HCT116 (cell line): ENCODE results near the gene TARM1. TPM values are rescaled to one million over a fixed set of nuclear protein-coding genes. Genes with fewer than 3 reads are reported as not detected.

Experiments used
- ATAC-seq: fragments of 200-7000 bp; cut with Tn5 transposase; 2 replicates; pipeline ENCODE4 v1.9.1; 2020; ENCODE audit warnings: mild to moderate bottlenecking, moderate library complexity
- BruUV-seq: library from RNA; stranded (reverse); fragments of 400-500 nt; replicated peaks from 2 replicates; lab custom pipeline; 2021; lab: Mats Ljungman, UMichigan
- CTCF ChIA-PET: fragments of 300-600 bp; sonication (Branson Sonifier 250); formaldehyde crosslinking; loops from one replicate; lab custom pipeline; 2021; ENCODE audit warnings: antibody characterized with exemption; lab: Charles Lee
- POLR2A ChIA-PET: fragments of 300-600, 350-600 bp; sonication (Branson Sonifier 250); formaldehyde crosslinking; loops from one replicate; lab custom pipeline; 2021; ENCODE audit warnings: antibody characterized with exemption; lab: Charles Lee
- RAD21 ChIA-PET, 2 experiments: fragments of 300-600 bp; sonication (Branson Sonifier 250); formaldehyde crosslinking; loops; one replicate each; lab custom pipeline; 2023; ENCODE audit warnings: low total read pairs in 2 of 2; ENCODE audit not compliant: uncharacterized antibody in 2 of 2, unreplicated experiment in 2 of 2, low non-redundant PET in 1 of 2; lab: Charles Lee
- DNase-seq: peaks from one replicate; pipeline ENCODE4 v3.0.0-alpha.2; 2010; ENCODE audit warnings: low read depth, low spot score
- H2AFZ ChIP-seq: fragments of 200-600 bp; shearing (Covaris generic), sonication (generic); 2 replicates; pipeline ENCODE4 v1.6.1; 2017; ENCODE audit warnings: low read depth, mixed run types, mixed read lengths, antibody characterized with exemption, low read length; ENCODE audit not compliant: poor library complexity, severe bottlenecking
- H3K27ac ChIP-seq: 2 replicates; pipeline ENCODE4 v1.5.1; 2012; ENCODE audit warnings: low read depth, low read length
- H3K27me3 ChIP-seq: fragments of 200-600 bp; sonication (generic); 2 replicates; pipeline ENCODE4 v1.6.1; 2016; ENCODE audit warnings: mixed run types, low read length, mixed read lengths; ENCODE audit not compliant: insufficient read depth
- H3K36me3 ChIP-seq, 2 experiments: fragments of 200-500 bp in 1 of 2; fragments of 200-600 bp in 1 of 2; sonication (Bioruptor generic) in 1 of 2; sonication (generic) in 1 of 2; 2 replicates each; pipeline versions ENCODE4 v1.5.1 to v1.6.1; 2014 to 2016; ENCODE audit warnings: low read length in 2 of 2, inconsistent platforms in 1 of 2, mixed read lengths in 1 of 2, mixed run types in 1 of 2; ENCODE audit not compliant: insufficient read depth in 2 of 2, control insufficient read depth in 1 of 2
- H3K4me1 ChIP-seq, 2 experiments: fragments of 200-600 bp in 1 of 2; sonication (generic) in 1 of 2; 2 replicates each; pipeline versions ENCODE4 v1.5.1 to v1.6.1; 2012 to 2017; ENCODE audit warnings: low read length in 2 of 2, inconsistent platforms in 1 of 2, mild to moderate bottlenecking in 1 of 2, mixed read lengths in 1 of 2, mixed run types in 1 of 2, moderate library complexity in 1 of 2; ENCODE audit not compliant: insufficient read depth in 2 of 2, control insufficient read depth in 1 of 2
- H3K4me2 ChIP-seq: fragments of 200-600 bp; sonication (generic); 2 replicates; pipeline ENCODE4 v1.6.1; 2017; ENCODE audit warnings: mixed run types, low read length, mixed read lengths
- H3K4me3 ChIP-seq, 2 experiments: fragments of 200-600 bp in 1 of 2; sonication (generic) in 1 of 2; replicated peaks in 1 of 2; 2 replicates each; pipeline ENCODE4 v1.5.1; 2011 to 2016; ENCODE audit warnings: low read length in 2 of 2, control low read depth in 1 of 2, low read depth in 1 of 2, mild to moderate bottlenecking in 1 of 2, mixed read lengths in 1 of 2, mixed run types in 1 of 2
- H3K79me2 ChIP-seq: fragments of 200-600 bp; sonication (generic); 2 replicates; pipeline ENCODE4 v1.6.1; 2017; ENCODE audit warnings: mild to moderate bottlenecking, mixed run types, low read length, moderate library complexity, mixed read lengths; ENCODE audit not compliant: insufficient read depth
- H3K9ac ChIP-seq: fragments of 200-600 bp; sonication (generic); 2 replicates; pipeline ENCODE4 v1.6.1; 2016; ENCODE audit warnings: low read length, mixed read lengths
- H3K9me2 ChIP-seq: fragments of 200-600 bp; sonication (generic), shearing (Covaris generic); 2 replicates; pipeline ENCODE4 v1.6.1; 2017; ENCODE audit warnings: mixed run types, mild to moderate bottlenecking, moderate library complexity; ENCODE audit not compliant: insufficient read depth
- H3K9me3 ChIP-seq, 2 experiments: fragments of 200-500 bp in 1 of 2; fragments of 200-600 bp in 1 of 2; sonication (Bioruptor generic) in 1 of 2; sonication (generic) in 1 of 2; 2 replicates each; pipeline ENCODE4 v1.6.1; 2014 to 2017; ENCODE audit warnings: low read length in 2 of 2, mixed read lengths in 2 of 2, inconsistent platforms in 1 of 2, low read depth in 1 of 2, mild to moderate bottlenecking in 1 of 2, mixed run types in 1 of 2, moderate library complexity in 1 of 2; ENCODE audit not compliant: control insufficient read depth in 1 of 2, insufficient read depth in 1 of 2
- H4K20me1 ChIP-seq: fragments of 200-600 bp; sonication (generic), shearing (Covaris generic); 2 replicates; pipeline ENCODE4 v1.6.1; 2017; ENCODE audit warnings: mixed run types, mild to moderate bottlenecking, moderate library complexity; ENCODE audit not compliant: insufficient read depth
- EZH2 ChIP-seq: fragments of 200-600 bp; sonication (generic); IDR thresholded peaks from 2 replicates; pipeline ENCODE4 v1.6.1; 2017; ENCODE audit warnings: antibody characterized with exemption, mixed run types
- EZH2phosphoT487 ChIP-seq: fragments of 200-600 bp; IDR thresholded peaks from 2 replicates; pipeline ENCODE4 v1.6.1; 2018; ENCODE audit warnings: antibody characterized with exemption, borderline replicate concordance
- RAD21 ChIP-seq: IDR thresholded peaks from 2 replicates; pipeline ENCODE4 v1.6.1; 2012; ENCODE audit warnings: low read depth, mild to moderate bottlenecking
- SRF ChIP-seq: IDR thresholded peaks from 2 replicates; pipeline ENCODE4 v1.6.1; 2012; ENCODE audit warnings: low read depth
- YY1 ChIP-seq: IDR thresholded peaks from 2 replicates; pipeline ENCODE4 v1.6.1; 2011; ENCODE audit warnings: low read length, low read depth, moderate library complexity, mild to moderate bottlenecking; ENCODE audit not compliant: insufficient replicate concordance; ENCODE audit errors: extremely low read depth
- ZFX ChIP-seq: fragments of 450-650 bp; IDR thresholded peaks from 2 replicates; pipeline ENCODE4 v1.6.1; 2017
- intact Hi-C: fragments of 100-400 bp; cut with micrococcal nuclease; formaldehyde crosslinking; loops from 2 replicates; pipeline ENCODE4 v1.10.0; 2022
- total RNA-seq: library from RNA; stranded (reverse); gene quantifications from one replicate; pipeline ENCODE4 v1.2.1, GENCODE V29; 2021; ENCODE audit not compliant: unreplicated experiment
- TF ChIP-seq, protein P1 (sequence below): IDR thresholded peaks from 2 replicates; pipeline ENCODE4 v1.6.1; 2012; ENCODE audit warnings: low read depth
- TF ChIP-seq, protein P2 (sequence below): IDR thresholded peaks from 2 replicates; pipeline ENCODE4 v1.6.1; 2011; ENCODE audit warnings: mild to moderate bottlenecking, low read length, moderate library complexity; ENCODE audit not compliant: insufficient replicate concordance; ENCODE audit errors: extremely low read depth

TARM1 gene
- total RNA-seq, 1 experiment from 2014 or later = not detected

DNA sequence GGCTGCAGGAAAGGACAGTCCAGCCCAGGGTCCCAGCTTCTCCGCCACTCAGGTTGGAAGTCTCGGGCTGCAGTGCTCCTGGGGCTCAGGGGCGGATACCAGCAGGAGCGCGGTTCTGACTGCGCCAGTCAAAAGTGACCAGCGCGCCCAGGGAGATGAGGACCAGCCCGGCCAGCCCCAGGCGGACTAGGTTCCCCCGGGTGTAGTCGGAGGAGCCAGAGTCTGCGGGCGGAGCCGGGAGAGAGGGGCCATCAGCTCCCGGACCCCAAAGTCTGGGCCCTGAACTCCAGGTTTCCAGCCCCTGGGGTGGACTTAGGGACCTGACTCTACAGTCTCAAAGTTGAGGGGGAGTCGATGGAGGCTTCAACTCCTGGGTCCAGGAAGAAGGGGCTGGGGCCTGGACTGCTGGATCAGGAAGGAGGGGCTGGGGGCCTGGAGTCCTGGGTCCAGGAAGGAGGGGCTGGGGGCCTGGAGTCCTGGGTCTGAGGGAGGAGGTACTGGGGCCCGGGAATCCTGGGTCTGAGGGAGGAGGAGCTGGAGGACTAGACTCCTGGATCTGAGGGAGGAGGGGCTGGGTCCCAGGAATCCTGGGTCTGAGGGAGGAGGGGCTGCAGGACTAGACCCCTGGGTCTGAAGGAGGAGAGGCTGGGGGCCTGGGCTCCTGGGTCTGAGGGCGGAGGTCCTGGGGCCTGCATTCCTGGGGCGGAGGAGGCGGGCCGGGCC lies 14.1 kb upstream of the TARM1 start (continued):
- TF ChIP-seq, protein P1, sequence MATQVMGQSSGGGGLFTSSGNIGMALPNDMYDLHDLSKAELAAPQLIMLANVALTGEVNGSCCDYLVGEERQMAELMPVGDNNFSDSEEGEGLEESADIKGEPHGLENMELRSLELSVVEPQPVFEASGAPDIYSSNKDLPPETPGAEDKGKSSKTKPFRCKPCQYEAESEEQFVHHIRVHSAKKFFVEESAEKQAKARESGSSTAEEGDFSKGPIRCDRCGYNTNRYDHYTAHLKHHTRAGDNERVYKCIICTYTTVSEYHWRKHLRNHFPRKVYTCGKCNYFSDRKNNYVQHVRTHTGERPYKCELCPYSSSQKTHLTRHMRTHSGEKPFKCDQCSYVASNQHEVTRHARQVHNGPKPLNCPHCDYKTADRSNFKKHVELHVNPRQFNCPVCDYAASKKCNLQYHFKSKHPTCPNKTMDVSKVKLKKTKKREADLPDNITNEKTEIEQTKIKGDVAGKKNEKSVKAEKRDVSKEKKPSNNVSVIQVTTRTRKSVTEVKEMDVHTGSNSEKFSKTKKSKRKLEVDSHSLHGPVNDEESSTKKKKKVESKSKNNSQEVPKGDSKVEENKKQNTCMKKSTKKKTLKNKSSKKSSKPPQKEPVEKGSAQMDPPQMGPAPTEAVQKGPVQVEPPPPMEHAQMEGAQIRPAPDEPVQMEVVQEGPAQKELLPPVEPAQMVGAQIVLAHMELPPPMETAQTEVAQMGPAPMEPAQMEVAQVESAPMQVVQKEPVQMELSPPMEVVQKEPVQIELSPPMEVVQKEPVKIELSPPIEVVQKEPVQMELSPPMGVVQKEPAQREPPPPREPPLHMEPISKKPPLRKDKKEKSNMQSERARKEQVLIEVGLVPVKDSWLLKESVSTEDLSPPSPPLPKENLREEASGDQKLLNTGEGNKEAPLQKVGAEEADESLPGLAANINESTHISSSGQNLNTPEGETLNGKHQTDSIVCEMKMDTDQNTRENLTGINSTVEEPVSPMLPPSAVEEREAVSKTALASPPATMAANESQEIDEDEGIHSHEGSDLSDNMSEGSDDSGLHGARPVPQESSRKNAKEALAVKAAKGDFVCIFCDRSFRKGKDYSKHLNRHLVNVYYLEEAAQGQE = no peak
- TF ChIP-seq EZH2phosphoT487 = no peak
- TF ChIP-seq YY1 = no peak
- no peak for TF ChIP-seq ZFX
- TF ChIP-seq, all 23 proteins: peak for 0

DNA sequence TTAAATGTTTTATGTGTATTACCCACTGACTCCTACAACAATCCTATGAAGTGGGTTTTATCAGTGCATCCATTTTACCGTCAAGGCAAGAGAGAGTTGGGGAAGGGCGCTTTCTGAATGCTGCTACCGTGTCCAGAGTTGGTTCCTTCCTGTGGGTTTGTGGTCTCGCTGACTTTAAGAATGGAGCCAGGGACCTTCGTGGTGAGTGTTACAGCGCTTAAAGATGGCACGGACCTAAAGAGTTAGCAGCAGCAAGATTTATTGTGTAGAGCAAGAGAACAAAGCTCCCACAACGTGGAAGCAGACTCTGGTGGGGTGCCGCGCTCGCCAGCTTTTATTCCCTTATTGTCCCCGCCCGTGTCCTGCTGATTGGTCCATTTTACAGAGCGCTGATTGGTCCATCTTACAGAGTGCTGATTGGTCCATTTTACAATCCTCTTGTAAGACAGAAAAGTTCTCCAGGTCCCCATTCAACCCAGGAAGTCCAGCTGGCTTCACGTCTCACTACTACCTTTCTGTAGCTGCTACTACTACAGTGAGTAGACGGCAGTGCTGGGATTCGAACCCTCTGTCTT lies 13.3 kb upstream of the TARM1 start:
- Histone ChIP-seq H3K79me2 (no peaks in the 10 kb centered on the region), H3K9ac (no peak overlapping the region), H3K4me2 (no peak overlapping the region), H3K9me2 (no peaks in the 10 kb centered on the region), H3K27me3 (no peaks in the 10 kb centered on the region), H3K9me3 (no peaks in the 10 kb centered on the region)
- POLR2A ChIA-PET = no interaction called here
- CTCF ChIA-PET = no interaction called here
- RAD21 ChIA-PET = no interaction called here
- TF ChIP-seq EZH2phosphoT487 (no peak), EZH2 (no peak), SRF (no peak), RAD21 (no peak)
- TF ChIP-seq, protein P2, sequence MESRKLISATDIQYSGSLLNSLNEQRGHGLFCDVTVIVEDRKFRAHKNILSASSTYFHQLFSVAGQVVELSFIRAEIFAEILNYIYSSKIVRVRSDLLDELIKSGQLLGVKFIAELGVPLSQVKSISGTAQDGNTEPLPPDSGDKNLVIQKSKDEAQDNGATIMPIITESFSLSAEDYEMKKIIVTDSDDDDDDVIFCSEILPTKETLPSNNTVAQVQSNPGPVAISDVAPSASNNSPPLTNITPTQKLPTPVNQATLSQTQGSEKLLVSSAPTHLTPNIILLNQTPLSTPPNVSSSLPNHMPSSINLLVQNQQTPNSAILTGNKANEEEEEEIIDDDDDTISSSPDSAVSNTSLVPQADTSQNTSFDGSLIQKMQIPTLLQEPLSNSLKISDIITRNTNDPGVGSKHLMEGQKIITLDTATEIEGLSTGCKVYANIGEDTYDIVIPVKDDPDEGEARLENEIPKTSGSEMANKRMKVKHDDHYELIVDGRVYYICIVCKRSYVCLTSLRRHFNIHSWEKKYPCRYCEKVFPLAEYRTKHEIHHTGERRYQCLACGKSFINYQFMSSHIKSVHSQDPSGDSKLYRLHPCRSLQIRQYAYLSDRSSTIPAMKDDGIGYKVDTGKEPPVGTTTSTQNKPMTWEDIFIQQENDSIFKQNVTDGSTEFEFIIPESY = no peak
- TF ChIP-seq, all 23 proteins: peak for 0
- BruUV-seq = no TSS peak
- Histone ChIP-seq H3K4me3 (no peak overlapping the region), H3K36me3 (no peaks in the 10 kb centered on the region), H4K20me1 (no peaks in the 10 kb centered on the region), H3K4me1 (peaks cover 7 to 20% of the 10 kb centered on the region in 2 experiments; a peak in 3 of 4 replicates), H3K27ac (no peak overlapping the region), H2AFZ (no peak overlapping the region)
- no peak for DNase-seq
- ATAC-seq = no peak
- intact Hi-C loops = loop anchor here (10.0 kb wide), 1 partner anchor 290 kb away; no protein-coding TSS in a partner anchor
